ENCODE data around the gene C1GALT1.

Gene C1GALT1

DNA sequence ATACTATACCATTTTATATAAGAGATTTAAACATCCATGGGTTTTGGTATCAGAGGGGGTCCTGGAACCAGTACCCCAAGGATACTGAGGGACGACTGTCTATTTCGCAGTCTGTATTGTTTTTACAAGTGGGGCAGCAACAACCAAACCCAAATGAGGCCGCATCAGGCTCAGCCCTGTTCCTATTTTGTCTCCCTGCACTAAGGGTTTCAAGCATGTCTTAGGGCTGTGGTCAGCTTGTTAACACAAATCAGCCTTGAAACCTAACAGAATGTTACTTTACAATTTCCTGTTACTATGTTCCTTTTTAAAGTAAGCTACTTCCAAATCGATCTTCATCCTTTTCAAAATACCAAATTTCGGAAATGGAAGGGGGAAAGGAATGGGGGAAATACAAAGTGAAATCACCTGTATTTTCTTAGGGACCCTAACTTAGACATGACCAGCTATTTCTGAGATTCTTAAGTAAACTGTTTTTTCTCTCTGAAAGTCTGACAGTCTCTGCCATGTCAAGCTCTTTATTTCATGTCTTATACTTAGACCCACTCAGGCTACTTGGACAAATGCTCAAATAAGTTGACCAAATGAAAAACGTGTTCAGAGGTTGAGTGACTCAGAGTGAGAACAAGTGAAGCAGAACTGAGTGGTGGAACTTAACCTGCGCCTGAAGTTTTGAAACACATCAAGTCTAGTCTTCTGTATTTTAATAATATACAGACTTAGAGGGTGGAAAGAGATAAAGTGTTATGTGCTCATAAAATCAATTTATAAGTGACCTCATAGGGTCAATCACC is 75.8 kb downstream of the C1GALT1 start:
- no peak for DNase-seq (ENCODE audit: low read depth)
- H3K4me3 ChIP-seq (ENCODE audit: control insufficient read depth, low read depth, low read length), result no peak overlapping the region
- TF ChIP-seq, protein P1, sequence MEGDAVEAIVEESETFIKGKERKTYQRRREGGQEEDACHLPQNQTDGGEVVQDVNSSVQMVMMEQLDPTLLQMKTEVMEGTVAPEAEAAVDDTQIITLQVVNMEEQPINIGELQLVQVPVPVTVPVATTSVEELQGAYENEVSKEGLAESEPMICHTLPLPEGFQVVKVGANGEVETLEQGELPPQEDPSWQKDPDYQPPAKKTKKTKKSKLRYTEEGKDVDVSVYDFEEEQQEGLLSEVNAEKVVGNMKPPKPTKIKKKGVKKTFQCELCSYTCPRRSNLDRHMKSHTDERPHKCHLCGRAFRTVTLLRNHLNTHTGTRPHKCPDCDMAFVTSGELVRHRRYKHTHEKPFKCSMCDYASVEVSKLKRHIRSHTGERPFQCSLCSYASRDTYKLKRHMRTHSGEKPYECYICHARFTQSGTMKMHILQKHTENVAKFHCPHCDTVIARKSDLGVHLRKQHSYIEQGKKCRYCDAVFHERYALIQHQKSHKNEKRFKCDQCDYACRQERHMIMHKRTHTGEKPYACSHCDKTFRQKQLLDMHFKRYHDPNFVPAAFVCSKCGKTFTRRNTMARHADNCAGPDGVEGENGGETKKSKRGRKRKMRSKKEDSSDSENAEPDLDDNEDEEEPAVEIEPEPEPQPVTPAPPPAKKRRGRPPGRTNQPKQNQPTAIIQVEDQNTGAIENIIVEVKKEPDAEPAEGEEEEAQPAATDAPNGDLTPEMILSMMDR (conservative IDR thresholded peaks at IDR 0.05; ENCODE audit: control insufficient read depth, insufficient read depth, low read depth, low read length), result no peak

DNA sequence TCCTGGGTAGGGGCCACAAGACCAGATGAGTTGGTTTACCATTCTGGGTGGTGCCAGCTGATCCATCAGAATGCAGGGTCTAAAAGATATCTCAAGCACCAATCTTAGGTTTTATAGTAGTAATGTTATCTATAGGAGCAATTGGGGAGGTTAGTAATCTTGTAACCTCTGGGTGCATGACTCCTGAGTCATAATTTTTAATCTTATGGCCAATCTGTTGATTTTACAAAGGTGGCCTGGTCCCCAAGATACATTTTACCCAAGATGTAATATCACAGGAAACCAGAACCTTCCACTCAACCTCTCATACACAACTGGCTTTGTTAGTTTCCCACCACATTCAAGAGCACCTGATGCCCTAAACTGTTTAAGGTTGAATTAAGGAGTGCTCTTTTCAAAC is 79.5 kb downstream of the C1GALT1 start:
- no peak for DNase-seq (ENCODE audit: low read depth)
- TF ChIP-seq, protein P1 (conservative IDR thresholded peaks at IDR 0.05; ENCODE audit: control insufficient read depth, insufficient read depth, low read depth, low read length), result no peak
- H3K4me3 ChIP-seq (ENCODE audit: control insufficient read depth, low read depth, low read length), result no peak overlapping the region

DNA sequence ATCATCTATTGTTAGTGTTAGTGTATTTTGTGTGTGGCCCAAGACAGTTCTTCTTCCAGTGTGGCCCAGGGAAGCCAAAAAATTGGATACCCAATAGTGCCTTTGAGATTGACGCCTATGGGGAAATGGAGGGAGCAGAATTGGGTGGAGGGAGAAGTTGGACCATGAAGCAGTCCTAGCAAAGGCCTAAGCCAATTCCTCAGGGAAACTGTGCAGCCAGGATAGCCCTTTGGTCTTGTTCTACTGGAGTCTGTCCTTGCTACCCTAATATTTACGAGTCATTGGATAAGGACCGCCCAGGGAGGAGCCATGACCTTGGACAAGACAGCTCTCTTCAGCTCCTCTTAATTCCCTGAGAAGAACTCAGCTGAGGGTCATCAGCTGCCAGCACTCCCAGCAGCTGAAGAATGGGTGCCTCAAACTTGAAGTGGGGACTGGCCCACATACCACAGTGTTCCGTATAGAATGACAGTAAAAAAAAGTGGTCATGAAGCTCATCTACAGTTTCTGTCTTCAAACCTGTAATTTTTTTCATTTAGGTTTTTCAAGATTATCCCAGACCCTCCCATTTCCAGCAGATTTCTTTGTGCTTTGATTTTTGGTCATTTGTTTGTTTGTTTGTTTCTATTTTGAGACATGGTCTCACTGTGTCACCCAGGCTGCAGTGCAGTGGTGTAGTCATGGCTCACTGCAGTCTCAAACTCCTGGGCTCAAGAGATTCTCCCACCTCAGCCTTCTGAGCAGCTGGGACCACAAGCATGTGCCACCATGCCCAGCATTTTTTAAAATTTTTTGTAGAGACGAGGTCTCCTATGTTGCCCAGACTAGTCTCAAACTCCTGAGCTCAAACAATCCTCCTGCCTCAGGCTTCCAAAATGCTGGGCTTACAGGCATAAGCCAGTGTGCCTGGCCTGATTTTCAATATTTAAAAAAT is 81.2 kb downstream of the C1GALT1 start:
- no peak overlapping the region for H3K4me3 ChIP-seq (ENCODE audit: control insufficient read depth, low read depth, low read length)
- TF ChIP-seq, protein P1 (conservative IDR thresholded peaks at IDR 0.05; ENCODE audit: control insufficient read depth, insufficient read depth, low read depth, low read length), result no peak
- DNase-seq (ENCODE audit: low read depth), result no peak

DNA sequence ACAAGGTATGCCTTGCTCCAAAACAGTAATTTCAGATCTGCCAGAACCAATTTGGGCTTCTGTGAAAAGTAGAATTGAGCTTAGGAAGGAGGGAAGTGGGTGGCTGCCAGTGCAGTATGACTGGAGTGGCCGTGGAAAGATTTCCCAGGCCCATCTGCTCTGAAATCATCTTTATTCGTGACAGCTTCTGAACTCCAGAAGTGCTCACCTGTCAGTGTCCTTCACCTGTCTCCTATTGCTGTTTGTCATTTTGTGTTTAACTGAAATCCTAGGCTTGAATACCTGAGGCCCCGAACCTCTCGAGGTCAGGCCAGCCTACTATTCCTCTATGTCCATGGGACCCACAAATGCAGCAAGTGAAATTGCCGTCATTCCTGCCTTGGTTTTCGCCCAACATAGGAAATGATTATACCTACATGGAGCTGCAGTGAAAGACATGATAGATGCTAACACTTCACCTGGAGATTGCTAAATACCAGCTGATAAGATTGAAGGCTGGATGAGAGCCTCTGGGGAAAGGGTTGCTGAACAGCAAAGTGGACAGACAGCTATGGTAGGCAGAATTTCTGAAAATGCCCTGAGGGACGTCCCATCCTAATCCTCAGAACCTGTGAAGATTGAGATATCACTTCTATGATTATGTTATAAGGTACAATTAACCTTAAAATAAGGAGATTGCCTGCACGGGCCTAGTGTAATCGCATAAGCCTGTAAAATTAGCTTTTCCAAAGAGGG is 82.1 kb downstream of the C1GALT1 start:
- H3K4me3 ChIP-seq (ENCODE audit: control insufficient read depth, low read depth, low read length), result no peak overlapping the region
- no peak for DNase-seq (ENCODE audit: low read depth)
- TF ChIP-seq, protein P1 (conservative IDR thresholded peaks at IDR 0.05; ENCODE audit: control insufficient read depth, insufficient read depth, low read depth, low read length), result no peak

DNA sequence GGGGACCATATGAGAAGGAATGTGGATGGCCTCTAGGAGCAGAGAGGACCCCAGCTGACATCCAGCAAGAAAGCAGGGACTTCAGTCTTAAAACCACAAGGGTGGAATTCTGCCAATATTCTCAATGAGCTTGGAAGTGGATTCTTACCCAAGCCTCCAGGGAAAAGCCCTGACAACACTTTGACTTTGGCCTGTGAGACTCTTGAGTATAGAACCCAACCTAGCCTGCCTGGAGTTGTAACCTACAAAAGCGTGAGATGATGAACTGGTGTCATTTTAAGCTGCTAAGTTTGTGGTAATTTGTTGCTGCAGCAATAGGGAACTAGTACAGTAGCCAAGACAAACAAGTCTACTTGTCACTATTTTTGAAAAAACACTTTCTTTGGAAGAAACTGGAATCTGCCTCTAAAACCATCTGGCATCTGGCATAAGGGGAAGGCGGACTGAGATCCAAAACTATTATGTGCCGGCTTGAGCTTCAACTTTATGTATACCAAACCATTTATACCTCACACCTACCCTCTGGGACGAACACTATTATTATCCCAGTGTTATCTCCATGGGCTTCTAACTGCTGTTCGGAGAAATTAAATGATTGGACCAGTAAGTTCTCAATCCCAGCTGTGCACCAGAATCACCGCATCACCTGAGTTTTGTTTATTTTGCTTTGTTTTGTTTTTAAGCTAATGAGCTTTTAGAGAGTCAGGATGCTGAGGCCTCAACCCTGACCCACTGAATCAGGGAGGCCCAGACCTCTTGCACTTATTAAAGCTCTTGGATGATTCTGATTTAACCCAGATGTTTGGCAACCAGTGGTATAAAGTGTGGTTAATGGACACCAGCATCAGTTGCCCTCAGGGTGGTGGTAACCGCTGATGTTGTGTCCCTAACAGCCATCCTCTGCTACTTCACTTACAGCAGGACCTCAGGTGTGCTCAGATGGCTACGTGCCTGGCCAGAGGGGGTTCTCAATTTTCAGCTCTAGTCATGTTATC is 83.0 kb downstream of the C1GALT1 start:
- DNase-seq (ENCODE audit: low read depth), result peak; percentile 62
- no peak overlapping the region for H3K4me3 ChIP-seq (ENCODE audit: control insufficient read depth, low read depth, low read length)
- TF ChIP-seq, protein P1 (conservative IDR thresholded peaks at IDR 0.05; ENCODE audit: control insufficient read depth, insufficient read depth, low read depth, low read length), result no peak
